HG02763 (cell line): Measurements from ENCODE around the gene DCLK1.

ENCODE experiments used
- ATAC-seq: cut with Tn5 transposase; IDR thresholded peaks from one replicate; pipeline ENCODE4 v1.9.1; 2021; ENCODE audit warnings: mild to moderate bottlenecking, moderate library complexity; ENCODE audit not compliant: unreplicated experiment

The DCLK1 gene

DNA sequence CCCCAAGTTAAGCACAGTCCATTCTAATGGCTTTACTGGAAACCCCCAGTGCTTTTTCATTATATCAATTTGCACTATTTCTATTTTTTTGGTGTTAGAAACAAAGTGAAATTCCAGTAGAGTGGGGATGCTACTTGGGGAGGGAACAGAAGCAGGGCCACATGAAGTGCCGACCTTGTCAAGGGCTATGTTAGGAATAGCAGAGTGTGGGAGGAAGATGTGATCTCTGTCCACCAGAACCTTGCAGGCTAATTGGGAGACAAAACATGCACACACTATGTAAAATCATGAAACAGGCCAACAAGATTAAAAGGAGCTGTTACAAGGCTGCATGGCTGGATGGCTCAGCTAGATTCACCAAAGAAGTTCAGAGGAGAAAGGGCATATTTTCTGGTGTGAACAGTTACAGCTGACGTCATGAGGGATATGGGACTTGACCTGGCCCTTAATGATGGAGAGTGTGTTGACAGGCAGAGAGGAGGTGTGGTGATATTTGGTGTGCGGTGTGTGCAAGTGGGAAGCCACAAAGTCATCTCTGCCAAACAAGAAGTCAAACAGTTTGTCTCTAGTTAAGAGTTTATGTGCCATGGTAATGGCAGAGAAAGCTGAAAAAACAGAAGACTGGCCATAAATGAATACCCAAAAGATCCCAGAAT lies 336.3 kb downstream of the DCLK1 start:
- ATAC-seq, result no peak

DNA sequence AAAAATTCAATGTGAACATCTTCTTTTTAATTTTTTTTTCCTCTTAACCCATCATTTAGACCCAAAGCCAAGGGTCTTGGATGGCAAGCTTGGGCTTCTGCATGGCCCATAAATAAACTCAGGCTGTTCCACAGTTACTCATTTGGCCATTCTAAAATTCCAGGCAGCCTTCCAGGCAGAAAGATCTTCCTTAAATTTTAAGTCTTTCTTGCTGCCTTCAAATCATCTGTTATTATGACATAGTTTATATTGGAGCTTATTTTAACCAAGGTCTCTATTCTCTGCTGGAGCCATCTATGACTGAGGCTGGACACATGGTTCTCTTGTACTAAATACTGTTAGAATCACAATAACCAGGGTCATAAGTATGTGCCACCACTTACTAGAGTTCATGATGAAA lies 337.4 kb downstream of the DCLK1 start:
- ATAC-seq, result no peak

DNA sequence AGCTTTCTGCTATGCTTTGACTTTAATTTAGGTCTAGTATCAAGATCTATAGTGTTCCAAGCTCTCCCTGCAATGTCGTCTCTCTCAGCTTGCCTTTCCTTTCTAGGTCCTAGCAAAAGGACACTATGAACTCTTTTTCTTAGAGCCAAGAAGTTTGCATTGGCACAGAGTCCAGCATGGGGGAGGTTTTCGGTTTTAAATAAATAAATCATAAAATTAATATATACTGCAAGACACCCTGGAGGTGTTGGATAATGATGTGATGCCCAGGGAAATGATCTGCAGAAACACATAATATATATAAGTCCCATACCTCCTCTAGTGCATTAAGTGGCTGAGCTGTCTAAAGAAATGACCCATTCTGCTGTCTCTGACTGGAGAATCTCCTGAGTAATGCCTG lies 338.3 kb downstream of the DCLK1 start:
- no peak for ATAC-seq

DNA sequence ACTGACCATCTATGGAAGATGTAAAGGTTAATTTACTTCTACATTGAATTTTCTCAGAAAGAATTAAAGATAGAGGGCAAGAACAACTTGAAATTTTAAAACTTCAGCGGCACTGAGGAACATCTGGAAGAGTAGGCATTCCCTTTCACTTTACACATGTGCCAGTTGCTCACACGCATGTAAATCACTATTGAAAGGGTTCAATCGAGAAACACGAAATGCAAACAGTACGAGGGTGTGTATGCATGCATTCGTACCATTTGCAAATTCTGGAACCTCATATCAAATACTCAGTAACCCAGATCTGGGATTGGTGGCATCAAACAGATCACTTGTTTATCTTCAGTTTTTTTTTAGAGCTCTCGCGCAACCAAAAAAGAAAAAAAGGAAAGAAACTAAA lies 339.2 kb downstream of the DCLK1 start:
- no peak for ATAC-seq

DNA sequence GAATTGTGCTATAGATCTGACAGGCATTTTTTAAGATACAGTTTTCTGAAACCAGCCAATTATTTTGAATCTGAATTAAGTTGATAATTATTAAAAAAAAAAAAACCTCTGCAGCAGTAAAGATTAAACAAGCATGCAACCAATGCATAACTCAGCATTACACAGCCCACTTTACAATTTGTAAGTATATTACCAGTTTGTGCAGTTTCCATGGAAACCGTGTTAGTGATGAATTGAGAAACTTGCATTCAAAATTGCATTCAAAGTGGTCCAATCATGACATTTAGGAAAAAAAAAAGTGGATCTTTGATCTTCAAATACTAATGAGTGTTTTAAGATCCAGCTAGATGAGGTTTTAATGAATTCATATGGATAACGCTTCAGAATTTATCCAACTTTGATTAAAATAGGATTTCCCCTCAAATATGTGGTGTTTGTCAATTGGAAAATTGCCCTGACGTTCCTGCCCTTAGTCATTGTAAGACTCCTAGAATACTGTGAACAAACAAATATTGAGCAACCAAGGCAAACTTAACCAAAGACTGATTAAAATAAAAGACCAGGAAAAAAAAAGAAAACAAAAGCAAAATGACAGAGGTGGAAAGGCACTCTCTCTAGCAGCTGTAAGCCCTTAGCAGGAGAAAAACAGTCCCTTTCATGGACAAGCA lies 339.9 kb downstream of the DCLK1 start:
- ATAC-seq, result no peak

DNA sequence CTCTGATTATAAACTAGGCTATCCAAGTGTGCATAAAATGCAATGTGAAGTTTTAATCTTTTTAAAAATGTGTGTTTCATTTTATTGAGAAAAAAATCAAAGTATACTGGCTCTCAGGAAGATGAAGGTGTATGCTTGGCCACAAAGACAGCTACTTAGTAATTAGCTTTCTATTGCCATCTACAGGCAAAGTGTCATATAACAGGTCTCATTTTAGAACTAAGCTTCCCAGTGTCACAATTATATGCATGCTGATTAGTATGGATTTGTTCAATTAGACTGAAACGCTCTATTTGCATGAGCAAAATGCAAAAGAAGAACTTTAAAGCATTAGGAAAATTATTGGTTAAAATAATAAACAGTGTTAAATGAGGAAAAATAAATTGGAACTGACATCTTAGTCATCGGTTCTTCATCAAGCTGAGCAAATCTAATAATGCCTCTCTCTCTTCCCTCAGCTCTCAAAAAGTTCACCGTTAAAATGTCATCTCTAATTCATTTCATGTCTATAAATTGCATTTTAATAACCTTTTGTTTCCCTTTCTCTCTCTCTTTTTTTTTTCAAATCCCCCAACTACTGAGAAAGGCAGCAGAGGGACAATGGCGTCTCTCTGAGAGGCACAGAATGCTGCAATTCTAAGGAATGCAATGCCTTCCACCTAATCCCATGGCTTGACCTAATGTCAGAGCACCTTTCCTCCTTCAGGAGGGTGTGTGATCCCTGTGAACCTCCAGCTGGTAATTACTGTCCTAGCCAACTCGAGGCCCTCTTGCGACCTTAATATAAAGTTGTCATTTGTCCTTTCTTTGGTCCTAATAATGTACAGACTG lies 341.6 kb downstream of the DCLK1 start:
- ATAC-seq, result no peak

DNA sequence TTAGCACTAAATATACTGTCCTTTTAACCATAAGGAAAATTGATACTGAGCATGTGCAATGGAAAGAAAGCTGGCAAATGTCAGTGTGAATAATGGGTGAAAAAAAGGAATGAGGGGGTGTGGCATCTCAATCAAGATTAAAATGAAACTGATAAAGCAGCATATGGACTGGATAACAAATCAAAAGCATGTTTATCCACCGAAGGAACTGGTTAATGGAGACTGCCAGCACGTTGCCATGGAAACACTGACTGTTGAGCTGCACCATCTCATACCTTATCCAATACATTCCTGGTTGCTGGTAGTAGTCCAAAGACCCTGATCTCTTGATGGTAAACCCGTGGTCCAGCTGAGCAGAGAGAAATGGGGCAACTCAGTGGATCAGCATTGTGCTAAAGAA lies 343.2 kb downstream of the DCLK1 start:
- no peak for ATAC-seq

DNA sequence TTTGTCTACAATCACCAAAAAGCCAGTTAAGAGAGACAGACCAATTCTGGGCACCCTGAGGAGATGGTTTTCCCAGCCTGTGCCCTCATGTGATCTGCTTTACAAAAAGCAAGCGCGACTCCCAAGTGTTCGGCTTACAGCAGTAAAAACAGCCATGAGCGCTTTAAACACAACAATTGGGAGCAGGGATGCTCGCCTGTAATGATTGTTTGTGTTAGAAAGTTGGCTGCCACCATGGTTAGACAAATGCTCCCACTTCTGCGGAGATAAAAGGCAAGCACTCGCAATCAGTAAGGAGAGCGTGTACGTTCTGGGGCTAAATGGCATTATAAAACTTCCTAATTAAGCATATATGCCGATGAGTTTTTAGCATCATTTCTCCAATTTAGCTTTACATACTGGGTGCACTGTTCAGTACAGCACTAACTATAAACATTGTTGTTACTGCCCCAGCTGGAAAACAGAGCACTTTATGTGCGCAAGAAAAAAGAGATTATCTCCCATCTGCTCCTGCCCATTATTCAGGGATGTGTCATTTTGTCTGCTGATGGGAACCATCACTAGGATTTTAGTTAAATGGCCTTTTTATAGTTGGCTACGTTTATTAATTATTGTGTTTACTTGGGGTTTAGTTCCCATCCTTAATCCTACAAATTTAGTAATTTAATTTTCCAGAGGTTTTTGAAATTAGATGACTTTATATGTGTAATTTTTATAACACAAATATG lies 345.4 kb downstream of the DCLK1 start:
- no peak for ATAC-seq

DNA sequence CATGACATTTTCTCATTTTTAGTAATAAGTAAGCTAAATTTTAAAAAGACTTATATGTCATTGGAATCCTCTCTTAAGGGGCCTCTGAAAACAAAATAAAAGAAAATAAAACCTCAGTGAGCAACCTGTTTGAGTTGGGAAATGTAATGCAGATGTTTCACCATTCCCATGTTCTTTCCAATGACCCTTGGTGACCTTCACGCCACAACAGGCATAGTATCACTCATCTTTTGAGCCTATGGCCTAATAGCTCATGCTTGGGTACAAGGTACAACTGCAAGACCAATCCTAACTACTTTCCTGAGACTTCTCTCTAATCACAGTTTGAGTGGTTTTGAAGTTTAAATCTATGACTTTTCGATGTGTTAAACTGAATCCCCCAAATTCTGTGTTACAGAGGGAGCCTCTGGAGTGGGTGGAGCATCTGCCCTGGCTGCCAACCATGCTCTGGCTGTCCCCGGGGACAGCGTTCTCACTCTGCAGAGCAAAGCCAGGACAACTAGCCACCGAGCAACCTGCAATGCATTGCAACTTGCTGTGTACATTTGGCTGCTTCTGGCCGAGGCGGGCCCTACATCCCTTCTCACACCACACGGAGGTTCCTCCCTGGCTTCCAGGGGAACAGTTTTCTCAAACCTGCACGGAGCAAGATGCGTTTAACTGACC lies 346.8 kb downstream of the DCLK1 start:
- ATAC-seq, result no peak

DNA sequence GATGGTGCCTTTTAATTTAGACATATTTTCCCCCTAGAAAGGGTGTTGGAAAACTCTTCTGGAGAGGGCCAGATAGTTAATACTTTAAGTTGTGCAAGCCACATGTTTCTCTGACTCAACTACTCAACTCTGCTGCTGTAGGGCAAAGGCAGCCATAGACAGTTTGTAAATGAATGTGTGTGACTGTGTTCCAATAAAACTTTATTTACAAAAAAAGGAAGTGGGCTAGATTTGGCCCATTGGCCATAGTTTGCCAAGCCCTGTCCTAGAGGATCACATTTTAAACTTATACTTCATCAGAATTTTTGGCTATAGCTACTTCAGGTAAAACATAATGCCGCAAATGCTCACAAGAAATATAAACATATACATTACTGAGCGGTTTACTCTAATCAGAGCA lies 348.4 kb downstream of the DCLK1 start:
- no peak for ATAC-seq

DNA sequence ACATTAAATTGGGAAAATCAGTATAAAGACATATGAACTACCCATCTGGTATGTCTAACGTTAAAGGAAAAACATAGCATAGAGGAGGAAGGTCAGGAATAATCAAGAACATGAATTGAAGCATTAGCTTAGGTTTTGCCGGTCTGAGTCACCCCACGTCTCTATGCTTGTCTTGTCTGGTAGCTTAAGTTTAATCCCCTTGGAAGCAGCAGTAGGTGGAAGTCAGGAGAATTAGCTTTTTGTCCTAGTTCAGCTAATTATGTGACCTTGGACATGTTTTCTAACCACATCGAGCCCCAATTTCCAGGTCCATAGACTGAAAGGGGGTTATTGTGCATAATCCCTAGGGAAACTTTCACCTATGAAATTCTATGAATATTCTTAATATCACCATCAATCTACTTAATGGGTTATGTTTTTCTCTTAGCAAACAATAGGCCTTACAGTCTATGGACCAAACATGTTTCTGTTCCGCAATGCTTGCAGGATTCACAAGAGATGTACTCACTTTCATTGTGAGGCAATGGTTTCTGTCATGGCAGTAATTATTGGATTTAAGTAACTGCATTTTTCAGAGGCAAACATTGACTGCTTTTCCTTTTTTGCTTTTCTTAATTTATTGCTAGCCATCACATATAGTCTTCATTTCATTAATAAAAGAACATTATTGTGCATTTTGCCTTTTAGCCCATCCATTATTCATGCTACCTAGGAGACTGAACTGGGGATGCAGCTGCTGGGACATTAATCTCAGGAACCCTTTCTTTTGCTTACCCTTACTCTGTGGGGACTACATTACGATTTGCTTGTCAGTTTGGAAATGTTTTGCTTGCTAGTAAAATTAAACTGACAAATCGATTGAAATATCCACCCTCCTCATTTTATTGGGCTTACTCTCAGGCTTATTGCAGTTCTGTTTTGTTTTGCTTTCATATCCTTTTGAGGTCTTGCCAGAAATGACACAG lies 349.9 kb downstream of the DCLK1 start:
- ATAC-seq, result no peak

DNA sequence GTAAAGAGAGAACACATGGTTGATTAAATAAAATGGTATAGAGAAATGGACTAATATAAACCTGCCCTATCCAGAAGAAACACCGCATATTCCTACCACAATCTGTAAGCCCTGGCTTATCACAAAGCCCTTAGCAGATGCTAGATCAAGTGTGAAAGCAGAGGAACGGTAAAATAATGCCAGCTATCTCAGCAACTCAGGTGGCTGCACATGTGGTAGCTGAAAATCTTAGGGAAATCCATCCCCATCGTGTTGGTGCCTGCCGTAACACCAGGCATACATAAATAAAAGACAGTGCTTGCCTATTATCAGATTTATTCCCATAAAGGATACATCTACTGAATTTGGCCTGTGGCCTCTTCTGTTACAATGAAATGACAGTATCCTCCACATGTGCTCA lies 350.6 kb downstream of the DCLK1 start:
- no peak for ATAC-seq

DNA sequence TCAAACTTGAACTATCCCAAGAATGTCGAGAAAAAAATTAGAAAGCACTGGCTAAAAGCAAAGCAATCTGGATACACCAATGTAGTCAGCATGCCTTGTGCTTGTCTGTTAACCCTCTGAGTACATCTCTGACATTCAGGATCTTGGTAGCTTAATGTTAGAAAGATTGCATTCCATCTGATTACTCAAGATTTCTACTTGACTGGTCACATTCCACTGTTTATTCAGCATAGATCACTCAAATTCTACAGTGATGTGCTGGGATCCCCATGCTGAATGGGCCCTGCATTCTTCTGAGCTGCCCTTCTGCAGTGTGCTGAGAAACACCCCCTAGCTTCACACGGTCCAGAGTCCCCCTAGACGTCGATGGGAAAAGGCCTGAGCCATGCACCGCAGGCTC lies 359.3 kb downstream of the DCLK1 start:
- ATAC-seq, result no peak

DNA sequence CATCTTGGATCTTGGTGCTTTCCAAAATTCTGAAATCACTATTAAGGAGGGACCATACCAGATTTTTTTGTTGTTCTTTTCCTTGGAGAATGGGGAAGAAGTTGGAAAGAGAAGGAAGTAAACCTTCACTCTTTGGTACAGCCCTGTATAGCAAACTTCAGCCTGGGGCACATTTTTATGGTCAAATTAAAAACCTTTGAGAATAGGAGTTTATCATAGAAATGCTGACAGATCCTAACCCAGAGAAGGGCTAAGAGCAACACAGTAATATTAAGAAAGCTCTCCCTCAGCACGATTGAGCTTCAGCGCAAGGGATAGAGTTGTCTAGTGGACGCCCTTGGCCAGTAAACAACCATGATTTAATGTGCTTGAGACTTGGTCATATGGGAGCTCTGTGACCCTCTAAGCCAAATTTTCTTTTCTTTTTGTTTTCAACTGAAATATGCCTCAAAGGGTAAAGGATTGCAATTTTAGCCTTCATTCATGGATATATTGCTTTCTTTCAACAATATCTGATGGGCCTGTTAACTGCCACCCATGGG lies 360.4 kb downstream of the DCLK1 start:
- no peak for ATAC-seq

DNA sequence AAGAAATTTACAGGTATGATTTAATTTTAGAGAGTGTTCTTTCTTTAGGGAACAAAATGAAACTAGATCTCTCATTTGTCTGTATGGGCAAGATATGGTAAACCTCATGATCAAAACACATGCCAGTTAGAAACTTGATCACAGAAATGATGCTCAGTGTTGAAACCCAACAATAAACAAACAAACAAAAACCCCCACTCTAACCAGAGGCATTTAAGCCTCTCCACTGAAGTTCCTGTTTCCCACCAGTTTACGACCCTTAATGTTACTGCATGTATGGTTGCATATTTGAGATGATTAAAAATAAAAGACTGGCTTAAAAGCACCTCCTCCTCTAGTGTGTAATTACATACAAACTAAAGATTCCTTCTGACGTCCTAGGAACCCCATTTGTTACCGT lies 361.4 kb downstream of the DCLK1 start:
- ATAC-seq, result no peak

DNA sequence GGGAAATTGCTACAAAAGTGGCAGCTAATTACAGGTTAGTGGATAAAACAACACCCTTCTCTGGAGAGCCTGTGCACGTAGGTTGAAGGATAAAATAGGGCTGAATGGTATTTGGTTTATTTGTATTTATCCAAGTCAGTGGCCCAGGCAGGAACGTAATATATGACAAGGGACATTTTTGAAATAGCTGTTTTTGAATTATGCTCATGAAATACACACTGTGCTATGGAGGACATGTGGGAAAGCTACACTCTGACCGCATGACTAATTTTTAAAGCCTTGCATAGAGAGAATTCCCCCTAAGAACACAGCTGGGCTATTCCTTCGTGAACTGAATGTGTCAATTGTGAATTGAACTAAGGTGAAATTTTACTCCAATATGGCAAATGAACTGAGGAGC lies 362.6 kb downstream of the DCLK1 start:
- no peak for ATAC-seq

DNA sequence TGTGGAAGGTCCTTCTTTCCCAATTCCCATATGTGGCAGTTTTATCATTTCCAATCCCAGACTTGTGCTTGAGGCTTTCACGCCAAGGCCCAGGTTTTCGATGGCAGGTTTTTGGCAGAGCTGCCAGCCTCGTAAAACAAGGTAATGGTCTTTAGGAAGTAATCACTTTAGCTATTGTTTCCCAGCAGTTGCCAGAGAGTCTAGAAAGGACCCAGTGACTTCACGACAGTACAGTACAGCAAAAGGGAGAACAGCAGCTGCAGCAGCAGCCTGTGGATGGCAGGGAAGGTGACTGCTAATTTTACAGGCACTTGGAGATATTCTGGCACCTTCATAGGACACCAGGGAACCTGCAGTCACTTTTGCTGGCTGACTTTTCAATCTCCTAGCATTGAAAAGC lies 363.1 kb downstream of the DCLK1 start:
- no peak for ATAC-seq

DNA sequence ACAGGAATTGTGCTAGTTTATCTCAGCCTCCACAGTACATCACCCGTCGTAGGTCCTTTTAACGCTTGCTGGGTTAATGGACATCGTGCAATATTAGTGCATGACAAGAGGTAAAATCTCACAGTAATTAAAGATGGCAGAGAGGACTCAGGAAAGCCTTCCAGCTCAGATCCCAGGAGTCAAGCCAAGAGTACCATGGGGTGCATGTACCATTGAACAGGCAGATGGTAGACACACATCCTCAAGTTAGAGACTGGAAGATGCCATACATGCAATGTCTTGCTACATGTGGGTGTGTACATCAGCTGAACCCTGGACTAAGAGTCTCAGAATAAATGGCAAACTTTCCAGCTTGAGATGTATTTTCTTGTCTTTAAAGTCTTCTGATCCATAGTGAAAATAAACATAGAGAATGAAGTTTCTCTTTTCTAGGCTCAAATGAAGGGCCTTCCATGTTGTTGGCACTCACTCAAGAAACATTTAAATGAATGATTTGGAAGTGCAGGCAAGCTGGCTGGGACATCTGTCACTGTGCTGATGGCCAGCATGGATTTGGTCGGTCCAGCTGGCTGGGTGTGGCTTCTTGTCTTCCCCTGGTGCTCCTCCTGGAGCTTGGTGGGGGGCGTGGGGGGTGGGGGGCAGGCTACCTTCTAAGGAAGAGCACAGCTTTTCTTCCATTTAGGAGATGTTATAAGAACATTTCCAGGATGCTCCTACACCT lies 363.8 kb downstream of the DCLK1 start:
- ATAC-seq, result no peak

DNA sequence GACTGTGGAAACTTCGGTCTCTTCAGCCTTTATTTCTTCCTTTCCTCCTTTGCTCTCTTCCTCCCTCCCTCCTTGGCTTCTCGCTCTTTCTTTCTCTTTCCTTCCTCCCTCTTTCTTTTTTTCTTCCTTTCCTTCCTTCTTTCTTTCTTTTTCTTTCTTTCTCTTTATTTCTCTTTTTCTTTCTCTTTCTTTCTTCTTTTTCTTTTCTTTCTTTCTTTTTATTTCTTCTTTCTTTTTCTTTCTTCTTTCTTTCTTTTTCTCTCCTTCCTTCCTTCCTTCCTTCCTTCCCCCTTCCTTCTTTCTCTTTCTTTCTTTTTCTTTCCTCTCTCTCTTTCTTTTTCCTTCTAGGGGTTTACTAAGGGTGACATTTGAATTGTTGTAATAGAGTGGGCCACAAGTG lies 364.5 kb downstream of the DCLK1 start:
- no peak for ATAC-seq
